ENCODE results near the gene DCTN2. TPM values are rescaled to one million over a fixed set of nuclear protein-coding genes. Genes with fewer than 3 reads are reported as not detected.

Gene DCTN2
- total RNA-seq, 4 donors from 2014 or later: 161 to 243 (median 202) TPM

GRCh38 chr12:57579011-57579410 lies 32.0 kb upstream of the DCTN2 start:
- intact Hi-C loops (cut with DNase I): no loop called here
- H3K4me3 ChIP-seq: no peak overlapping the region
- 82% methylated on average over 2 of the region's 2 CpGs for WGBS
- H3K27ac ChIP-seq (replicated peaks in 1 of 4): no peak overlapping the region
- no peak for DNase-seq (ENCODE audit: extremely low spot score)
- no peak for TF ChIP-seq POLR2AphosphoS5 (IDR thresholded peaks at IDR 0.05)
- TF ChIP-seq POLR2A (IDR thresholded peaks at IDR 0.05; ENCODE audit: low read depth): no peak
- TF ChIP-seq CTCF (IDR thresholded peaks at IDR 0.05): no peak
- TF ChIP-seq EP300 (IDR thresholded peaks at IDR 0.05): no peak
- H3K9me3 ChIP-seq: no peaks in the 10 kb centered on the region
- peaks cover 0 to 7% (median 2%) of the 10 kb centered on the region in 4 donors for H3K4me1 ChIP-seq
- H3K27me3 ChIP-seq: no peaks in the 10 kb centered on the region
- peaks cover 0 to 34% (median 6%) of the 10 kb centered on the region in 4 donors for H3K36me3 ChIP-seq

DNA sequence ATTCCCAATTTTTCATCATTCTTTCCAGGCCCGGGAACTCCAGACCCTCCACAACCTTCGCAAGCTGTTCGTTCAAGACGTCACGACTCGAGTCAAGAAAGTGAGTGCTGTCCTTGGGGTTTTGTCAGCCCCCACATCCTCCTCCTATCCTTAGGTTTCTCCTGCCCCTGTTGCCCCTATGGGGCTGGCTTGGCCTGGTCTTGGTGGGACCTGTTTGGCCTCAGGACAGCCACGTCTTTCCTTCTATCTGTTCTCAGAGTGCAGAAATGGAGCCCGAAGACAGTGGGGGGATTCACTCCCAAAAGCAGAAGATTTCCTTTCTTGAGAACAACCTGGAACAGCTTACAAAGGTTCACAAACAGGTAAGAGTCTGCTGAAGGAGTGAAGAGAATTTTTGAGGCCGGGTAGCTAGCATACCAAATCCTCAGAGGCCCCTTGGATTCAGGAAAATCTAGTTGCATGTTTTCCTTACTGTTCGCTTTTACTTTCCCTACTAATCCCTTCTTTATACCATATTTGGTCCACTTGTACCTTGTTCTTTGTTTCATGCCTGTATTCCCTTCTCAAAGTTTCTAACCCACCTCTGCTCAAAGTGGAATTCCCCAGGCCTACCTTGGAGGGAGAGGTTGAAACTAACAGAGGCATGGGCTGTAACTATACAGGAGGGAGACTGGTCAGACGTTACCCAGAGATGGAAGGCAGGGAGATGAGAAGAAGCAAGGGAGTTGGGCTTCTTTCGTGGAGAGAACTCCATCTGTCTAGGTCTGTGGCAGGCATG lies 31.2 kb upstream of the DCTN2 start:
- Histone ChIP-seq H3K36me3 (peaks cover 0 to 34% (median 6%) of the 10 kb centered on the region in 4 donors), H3K27ac (replicated peaks in 1 of 4) (no peak overlapping the region), H3K9me3 (no peaks in the 10 kb centered on the region), H3K4me1 (peaks cover 0 to 1% (median 0%) of the 10 kb centered on the region in 4 donors), H3K4me3 (no peak overlapping the region), H3K27me3 (no peaks in the 10 kb centered on the region)
- TF ChIP-seq CTCF (IDR thresholded peaks at IDR 0.05) (no peak), EP300 (IDR thresholded peaks at IDR 0.05) (no peak), POLR2AphosphoS5 (IDR thresholded peaks at IDR 0.05) (no peak), POLR2A (IDR thresholded peaks at IDR 0.05; ENCODE audit: low read depth) (no peak)
- no peak for DNase-seq (ENCODE audit: extremely low spot score)
- 88% methylated on average over 12 of the region's 12 CpGs for WGBS
- intact Hi-C loops (cut with DNase I): no loop called here

- Histone ChIP-seq H3K27ac (replicated peaks in 1 of 4) (no peak overlapping the region), H3K9me3 (no peaks in the 10 kb centered on the region), H3K36me3 (peaks cover 0 to 36% (median 7%) of the 10 kb centered on the region in 4 donors), H3K4me1 (no peaks in the 10 kb centered on the region), H3K27me3 (no peaks in the 10 kb centered on the region), H3K4me3 (no peak overlapping the region)
- TF ChIP-seq EP300 (IDR thresholded peaks at IDR 0.05): no peak
- DNase-seq (ENCODE audit: extremely low spot score): no peak
- intact Hi-C loops (cut with DNase I): no loop called here
- WGBS: 85% methylated on average over 9 of the region's 9 CpGs
These were observed 29.7 kb upstream of the DCTN2 start for GRCh38 chr12:57576613-57577160.

DNA sequence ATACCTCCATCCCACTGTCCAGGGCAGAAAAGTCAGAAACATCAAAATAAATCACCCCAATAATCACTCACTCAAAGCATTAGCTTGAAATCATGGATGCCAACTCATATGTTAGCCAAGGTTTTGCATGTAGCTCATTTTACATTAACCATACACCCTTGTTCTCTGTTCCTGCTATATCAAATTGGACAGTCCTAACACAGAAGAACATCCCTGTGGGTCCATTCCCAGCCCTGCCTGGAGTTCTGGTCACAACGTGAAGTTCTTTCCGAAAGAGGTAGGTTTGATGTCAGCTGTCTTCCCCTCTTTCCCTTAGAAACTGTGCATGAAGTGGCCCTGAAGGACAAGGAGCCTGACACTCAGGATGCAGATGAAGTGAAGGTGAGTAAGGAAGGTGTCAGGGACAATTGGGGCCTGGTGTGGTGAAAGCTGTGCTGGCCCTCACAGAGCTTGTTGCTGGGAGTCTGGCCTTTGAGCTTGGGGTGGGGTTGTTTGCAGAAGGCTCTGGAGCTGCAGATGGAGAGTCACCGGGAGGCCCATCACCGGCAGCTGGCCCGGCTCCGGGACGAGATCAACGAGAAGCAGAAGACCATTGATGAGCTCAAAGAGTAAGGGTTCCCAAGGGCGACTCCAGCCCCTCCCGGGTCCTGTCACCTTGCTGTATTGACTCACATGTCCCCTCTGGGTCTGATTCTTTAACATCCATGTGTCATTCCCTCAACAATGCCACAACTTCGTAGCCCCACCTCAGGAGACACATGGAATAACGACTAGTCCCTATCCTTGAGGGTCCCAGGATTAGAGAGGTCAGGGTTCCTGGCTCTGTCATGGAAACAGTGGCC lies 29.0 kb upstream of the DCTN2 start:
- no peak for DNase-seq (ENCODE audit: extremely low spot score)
- H3K9me3 ChIP-seq: no peaks in the 10 kb centered on the region
- peaks cover 0 to 34% (median 5%) of the 10 kb centered on the region in 4 donors for H3K36me3 ChIP-seq
- TF ChIP-seq POLR2A (IDR thresholded peaks at IDR 0.05; ENCODE audit: low read depth): no peak
- TF ChIP-seq EP300 (IDR thresholded peaks at IDR 0.05): no peak
- no peak for TF ChIP-seq CTCF (IDR thresholded peaks at IDR 0.05)
- no peak for TF ChIP-seq POLR2AphosphoS5 (IDR thresholded peaks at IDR 0.05)
- H3K4me1 ChIP-seq: no peaks in the 10 kb centered on the region
- 86% methylated on average over 6 of the region's 12 CpGs for WGBS
- no peak overlapping the region for H3K4me3 ChIP-seq
- no peaks in the 10 kb centered on the region for H3K27me3 ChIP-seq
- no peak overlapping the region for H3K27ac ChIP-seq (replicated peaks in 1 of 4)
- intact Hi-C loops (cut with DNase I): no loop called here

- DNase-seq (ENCODE audit: extremely low spot score): no peak
- 94% methylated on average over 10 of the region's 10 CpGs for WGBS
- no peak for TF ChIP-seq POLR2A (IDR thresholded peaks at IDR 0.05; ENCODE audit: low read depth)
- no peak for TF ChIP-seq EP300 (IDR thresholded peaks at IDR 0.05)
- no peak for TF ChIP-seq POLR2AphosphoS5 (IDR thresholded peaks at IDR 0.05)
- TF ChIP-seq CTCF (IDR thresholded peaks at IDR 0.05): no peak
These were observed 27.8 kb upstream of the DCTN2 start for GRCh38 chr12:57574795-57575194.

More at GRCh38 chr12:57574795-57575194, 27.8 kb upstream of the DCTN2 start:
- Histone ChIP-seq H3K4me1 (no peaks in the 10 kb centered on the region), H3K9me3 (no peaks in the 10 kb centered on the region), H3K27ac (replicated peaks in 1 of 4) (no peak overlapping the region), H3K36me3 (peaks cover 0 to 37% (median 5%) of the 10 kb centered on the region in 4 donors), H3K4me3 (no peak overlapping the region), H3K27me3 (no peaks in the 10 kb centered on the region)
- intact Hi-C loops (cut with DNase I): no loop called here
